HEK293T (cell line): ENCODE results near the gene LSM2.
"Not testable (repeated sequence)": the region's sequence is repeated elsewhere in the genome, so short reads cannot be mapped to it uniquely, and the experiment has no call there.

Experiments
- CTCF ChIA-PET: fragments of 350-600 bp; formaldehyde crosslinking; extraction: SDS; loops from one replicate; lab custom pipeline; 2021; ENCODE audit warnings: antibody characterized with exemption, inconsistent platforms; lab: Yijun Ruan, JAX
- POLR2A ChIA-PET: fragments of 350-600 bp; formaldehyde crosslinking; extraction: SDS; loops from one replicate; lab custom pipeline; 2020; ENCODE audit warnings: antibody characterized with exemption, inconsistent platforms; lab: Yijun Ruan, JAX
- DNase-seq: peaks from one replicate; pipeline ENCODE4 v3.0.0; 2012; ENCODE audit warnings: mixed read lengths; ENCODE audit errors: extremely low spot score
- ARNT ChIP-seq: fragments of 450-650 bp; IDR thresholded peaks from 2 replicates; pipeline ENCODE4 v1.6.1; 2017; ENCODE audit warnings: mild to moderate bottlenecking
- BHLHE40 ChIP-seq: fragments of 450-650 bp; IDR thresholded peaks from 2 replicates; pipeline ENCODE4 v1.6.1; 2016; ENCODE audit warnings: mild to moderate bottlenecking, moderate library complexity, borderline replicate concordance
- CTBP1 ChIP-seq: fragments of 450-650 bp; IDR thresholded peaks from 2 replicates; pipeline ENCODE4 v1.6.1; 2016; ENCODE audit warnings: borderline replicate concordance
- ELF4 ChIP-seq: fragments of 450-650 bp; IDR thresholded peaks from 2 replicates; pipeline ENCODE4 v1.6.1; 2017; ENCODE audit warnings: antibody characterized with exemption
- FOXA1 ChIP-seq: fragments of 450-650 bp; IDR thresholded peaks from 2 replicates; pipeline ENCODE4 v1.6.1; 2016; ENCODE audit warnings: mild to moderate bottlenecking
- FOXK2 ChIP-seq: fragments of 450-650 bp; IDR thresholded peaks from 2 replicates; pipeline ENCODE4 v1.6.1; 2016; ENCODE audit warnings: mild to moderate bottlenecking
- FOXM1 ChIP-seq: fragments of 450-650 bp; IDR thresholded peaks from 2 replicates; pipeline ENCODE4 v1.6.1; 2017; ENCODE audit warnings: mild to moderate bottlenecking, borderline replicate concordance
- HDGF ChIP-seq: fragments of 450-650 bp; IDR thresholded peaks from 2 replicates; pipeline ENCODE4 v1.6.1; 2017; ENCODE audit warnings: antibody characterized with exemption, borderline replicate concordance
- L3MBTL2 ChIP-seq: fragments of 450-650 bp; conservative IDR thresholded peaks from 2 replicates; pipeline ENCODE4 v1.6.1; 2016; ENCODE audit warnings: mild to moderate bottlenecking
- LEF1 ChIP-seq: fragments of 450-650 bp; IDR thresholded peaks from 2 replicates; pipeline ENCODE4 v1.6.1; 2017; ENCODE audit warnings: mild to moderate bottlenecking, borderline replicate concordance
- NFRKB ChIP-seq: fragments of 450-650 bp; IDR thresholded peaks from 2 replicates; pipeline ENCODE4 v1.6.1; 2016; ENCODE audit warnings: mild to moderate bottlenecking, moderate library complexity
- SP1 ChIP-seq: fragments of 450-650 bp; IDR thresholded peaks from 2 replicates; pipeline ENCODE4 v1.6.1; 2017
- SUZ12 ChIP-seq: fragments of 450-650 bp; IDR thresholded peaks from 2 replicates; pipeline ENCODE4 v1.6.1; 2016; ENCODE audit warnings: mild to moderate bottlenecking
- TARDBP ChIP-seq: fragments of 450-650 bp; IDR thresholded peaks from 2 replicates; pipeline ENCODE4 v1.6.1; 2016
- ZNF384 ChIP-seq: fragments of 450-650 bp; IDR thresholded peaks from 2 replicates; pipeline ENCODE4 v1.6.1; 2016
- TF ChIP-seq, protein P1 (sequence below): fragments of 450-650 bp; IDR thresholded peaks from 2 replicates; pipeline ENCODE4 v1.6.1; 2016

LSM2 gene

DNA sequence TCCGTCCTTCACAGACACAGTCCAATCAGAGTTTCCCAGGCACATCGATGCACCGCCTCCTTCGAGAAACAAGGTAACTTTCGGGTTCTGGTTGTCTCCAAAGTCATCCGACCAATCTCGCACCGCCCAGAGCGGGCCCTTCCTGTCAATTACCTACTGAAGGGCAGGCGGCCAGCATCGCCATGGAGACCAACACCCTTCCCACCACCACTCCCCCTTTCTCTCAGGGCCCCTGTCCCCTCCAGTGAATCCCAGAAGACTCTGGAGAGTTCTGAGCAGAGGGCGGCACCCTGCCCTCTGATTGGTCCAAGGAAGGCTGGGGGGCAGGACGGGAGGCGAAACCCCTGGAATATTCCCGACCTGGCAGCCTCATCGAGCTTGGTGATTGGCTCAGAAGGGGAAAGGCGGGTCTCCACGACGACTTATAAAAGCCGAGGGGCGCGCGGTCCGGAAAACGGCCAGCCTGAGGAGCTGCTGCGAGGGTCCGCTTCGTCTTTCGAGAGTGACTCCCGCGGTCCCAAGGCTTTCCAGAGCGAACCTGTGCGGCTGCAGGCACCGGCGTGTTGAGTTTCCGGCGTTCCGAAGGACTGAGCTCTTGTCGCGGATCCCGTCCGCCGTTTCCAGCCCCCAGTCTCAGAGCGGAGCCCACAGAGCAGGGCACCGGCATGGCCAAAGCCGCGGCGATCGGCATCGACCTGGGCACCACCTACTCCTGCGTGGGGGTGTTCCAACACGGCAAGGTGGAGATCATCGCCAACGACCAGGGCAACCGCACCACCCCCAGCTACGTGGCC is 20.7 kb upstream of the LSM2 start, which contains the start of gene HSPA1B:
Gene HSPA1B (plus strand): TSS at position 453 of the 794 bp plus-strand sequence. CDS start 213 bp downstream, at position 666.
- no peak for TF ChIP-seq FOXK2
- no peak for TF ChIP-seq ARNT
- TF ChIP-seq, protein P1, sequence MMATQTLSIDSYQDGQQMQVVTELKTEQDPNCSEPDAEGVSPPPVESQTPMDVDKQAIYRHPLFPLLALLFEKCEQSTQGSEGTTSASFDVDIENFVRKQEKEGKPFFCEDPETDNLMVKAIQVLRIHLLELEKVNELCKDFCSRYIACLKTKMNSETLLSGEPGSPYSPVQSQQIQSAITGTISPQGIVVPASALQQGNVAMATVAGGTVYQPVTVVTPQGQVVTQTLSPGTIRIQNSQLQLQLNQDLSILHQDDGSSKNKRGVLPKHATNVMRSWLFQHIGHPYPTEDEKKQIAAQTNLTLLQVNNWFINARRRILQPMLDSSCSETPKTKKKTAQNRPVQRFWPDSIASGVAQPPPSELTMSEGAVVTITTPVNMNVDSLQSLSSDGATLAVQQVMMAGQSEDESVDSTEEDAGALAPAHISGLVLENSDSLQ: peak; percentile 99
- TF ChIP-seq CTBP1: no peak
- TF ChIP-seq TARDBP: no peak
- no peak for TF ChIP-seq FOXA1
- TF ChIP-seq NFRKB: no peak
- no peak for TF ChIP-seq ZNF384
- no peak for TF ChIP-seq LEF1
- peak; percentile 86; the same call in 1 of the 2 replicates for TF ChIP-seq HDGF
- TF ChIP-seq BHLHE40: no peak
- TF ChIP-seq SUZ12: no peak
- TF ChIP-seq FOXM1: no peak
- no peak for TF ChIP-seq L3MBTL2
- no peak for TF ChIP-seq SP1
- TF ChIP-seq ELF4: peak; percentile 91
- POLR2A ChIA-PET: interaction anchor here (0.6 to 2.4 kb wide), 47 partner anchors 9 to 1442 kb away, joined by 3 to 104 read pairs (median 4); partner anchors contain the start of genes ABHD16A, BAG6, CLIC1 and DDX39B
- peak; percentile 89 for DNase-seq
- CTCF ChIA-PET: interaction anchor here (1.3 kb wide), 2 partner anchors 21 to 97 kb away, joined by 4 to 5 read pairs; partner anchors contain the start of gene LSM2

- TF ChIP-seq SP1 (no peak), L3MBTL2 (no peak)
- TF ChIP-seq, protein P1: no peak
- no peak for DNase-seq
- ChIA-PET CTCF (interaction anchor here (0.5 to 1.3 kb wide), 3 partner anchors 10 to 97 kb away, joined by 3 to 5 read pairs (median 4); partner anchors contain the start of gene LSM2), POLR2A (interaction anchor here (0.6 to 2.4 kb wide), 49 partner anchors 8 to 1443 kb away, joined by 3 to 104 read pairs (median 5); partner anchors contain the start of genes ABHD16A, BAG6, CLIC1 and DDX39B)
These were observed 20.1 kb upstream of the LSM2 start for GRCh38 chr6:31826793-31827285.

DNA sequence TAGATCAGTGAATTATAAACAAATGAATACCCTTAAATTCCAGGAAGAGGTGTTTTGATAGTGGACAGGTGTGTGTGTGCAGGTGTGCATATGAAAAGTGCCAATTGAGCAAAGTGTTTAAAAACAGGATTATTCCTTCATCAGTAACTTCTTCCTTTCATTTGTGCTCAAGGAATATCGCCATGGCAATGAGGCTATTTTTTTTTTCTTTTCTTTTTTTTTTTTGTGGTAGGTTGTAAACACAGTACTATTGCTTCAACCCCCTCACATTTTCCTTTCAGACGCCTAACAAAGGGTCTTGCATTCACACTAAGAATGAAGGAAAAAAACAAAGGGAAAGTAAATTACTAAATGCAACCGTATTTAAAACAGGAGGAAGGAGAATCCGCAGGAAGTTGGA is 18.8 kb upstream of the LSM2 start:
- TF ChIP-seq TARDBP (no peak), FOXK2 (no peak), ZNF384 (peak; percentile 44; the same call in 1 of the 2 replicates), LEF1 (no peak), SUZ12 (no peak), ELF4 (no peak)
- no peak for DNase-seq
- CTCF ChIA-PET: interaction anchor here (0.8 kb wide), 1 partner anchor 30 kb away, joined by 4 read pairs; the partner anchor contains the start of gene VARS1
- POLR2A ChIA-PET: interaction anchor here (1.1 to 2.2 kb wide), 3 partner anchors 10 to 30 kb away, joined by 5 to 13 read pairs (median 10); partner anchors contain the start of genes HSPA1A, HSPA1L, LSM2 and VARS1

GRCh38 chr6:31823592-31824196 is 16.9 kb upstream of the LSM2 start:
- ChIA-PET POLR2A (interaction anchor here (1.8 to 3.0 kb wide), 4 partner anchors 8 to 39 kb away, joined by 8 to 16 read pairs (median 11); partner anchors contain the start of genes HSPA1A, HSPA1L, LSM2 and NEU1), CTCF (interaction anchor here (0.7 kb wide), 1 partner anchor 291 kb away, joined by 3 read pairs; no protein-coding TSS in a partner anchor)
- not testable (repeated sequence) for DNase-seq

DNA sequence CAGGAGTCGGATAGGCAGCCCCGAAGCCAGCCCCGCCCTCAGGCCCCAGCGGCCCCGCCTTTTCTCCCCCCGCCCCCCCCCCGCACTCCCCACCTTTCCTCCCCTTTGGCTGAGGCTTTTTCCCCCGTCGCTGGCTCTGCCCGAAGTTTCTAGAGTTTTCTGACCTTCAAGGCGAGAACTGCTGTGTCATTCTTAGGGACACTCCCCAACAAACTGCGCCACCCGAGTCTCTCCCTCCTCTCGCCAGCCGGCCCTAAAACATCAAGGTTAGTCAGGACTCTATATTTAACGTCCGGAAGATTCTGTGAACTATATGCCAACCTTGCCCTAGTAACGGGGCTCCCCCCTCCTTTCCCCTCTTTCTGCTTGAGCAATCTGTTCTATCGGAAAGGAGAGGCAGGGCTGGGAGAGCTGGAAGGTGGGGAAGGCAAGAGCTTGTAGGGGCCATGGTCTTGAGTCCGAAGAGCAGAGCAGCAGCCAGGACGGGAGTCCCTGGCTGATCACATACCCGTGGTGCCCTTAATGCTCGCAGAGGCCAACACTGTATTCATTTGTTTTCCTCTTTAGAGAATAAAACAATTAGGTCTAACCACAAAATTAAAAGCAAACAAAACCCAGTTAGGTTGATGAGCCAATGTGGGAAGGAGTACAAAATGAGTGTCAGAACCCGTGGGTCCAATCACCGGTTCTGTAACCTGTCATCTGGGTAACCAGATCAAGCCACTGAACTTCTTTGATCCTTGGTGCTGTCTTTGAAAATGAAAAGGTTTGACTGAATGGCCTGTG is 15.5 kb upstream of the LSM2 start:
- TF ChIP-seq NFRKB (no peak), CTBP1 (no peak), L3MBTL2 (no peak), FOXM1 (no peak), FOXA1 (no peak), LEF1 (no peak), SUZ12 (no peak), TARDBP (no peak)
- ChIA-PET CTCF (interaction anchor here (0.5 kb wide), 1 partner anchor 52 kb away, joined by 3 read pairs; no protein-coding TSS in a partner anchor), POLR2A (interaction anchor here (1.8 to 4.7 kb wide), 5 partner anchors 8 to 119 kb away, joined by 5 to 25 read pairs (median 9); partner anchors contain the start of genes ABHD16A, LSM2 and NEU1)
- DNase-seq: peak; percentile 50
